A549 (cell line): ENCODE data around the gene TRPV4.

ENCODE experiments used
- BHLHE40 ChIP-seq: IDR thresholded peaks from 2 replicates; pipeline ENCODE4 v1.6.1; 2012; ENCODE audit warnings: low read depth, low read length, inconsistent platforms
- CTCF ChIP-seq: fragments of >200 bp; sonication (Bioruptor Twin); formaldehyde crosslinking; IDR thresholded peaks from 3 replicates; pipeline ENCODE4 v1.5.1; 2016
- HDAC2 ChIP-seq: fragments of 200-600 bp; sonication (generic); IDR thresholded peaks from 2 replicates; pipeline ENCODE4 v1.6.1; 2016
- MAX ChIP-seq: IDR thresholded peaks from 2 replicates; pipeline ENCODE4 v1.6.1; 2012
- POLR2A ChIP-seq: IDR thresholded peaks from 2 replicates; pipeline ENCODE4 v1.6.1; 2012; ENCODE audit warnings: mild to moderate bottlenecking, low read length
- REST ChIP-seq: fragments of 200-600 bp; sonication (generic); IDR thresholded peaks from 2 replicates; pipeline ENCODE4 v1.6.1; 2016; ENCODE audit warnings: antibody characterized with exemption, mild to moderate bottlenecking, moderate library complexity
- SMC3 ChIP-seq: fragments of >200 bp; sonication (Bioruptor Twin); formaldehyde crosslinking; IDR thresholded peaks from 3 replicates; pipeline ENCODE4 v1.6.1; 2018; ENCODE audit warnings: inconsistent platforms
- TP53 ChIP-seq: fragments of 250-450 bp; sonication (Bioruptor Pico); IDR thresholded peaks from 2 replicates; pipeline ENCODE4 v1.5.0; 2021; ENCODE audit warnings: mild to moderate bottlenecking, moderate library complexity
- ZC3H11A ChIP-seq: fragments of 450-650 bp; IDR thresholded peaks from 2 replicates; pipeline ENCODE4 v1.6.1; 2014; ENCODE audit warnings: antibody characterized with exemption, mild to moderate bottlenecking

GRCh38 chr12:109759595-109759994, 73.6 kb downstream of the TRPV4 start:
- TF ChIP-seq TP53 (CRISPR knock-in tag): no peak
- no peak for TF ChIP-seq REST
- no peak for TF ChIP-seq ZC3H11A
- TF ChIP-seq MAX: no peak
- TF ChIP-seq HDAC2: no peak
- no peak for TF ChIP-seq SMC3
- no peak for TF ChIP-seq POLR2A
- no peak for TF ChIP-seq CTCF
- TF ChIP-seq BHLHE40: no peak
